Keratinocyte (primary cell): Measurements from ENCODE around the gene HAUS1.

Experiments
- CTCF ChIP-seq, 3 experiments: IDR thresholded peaks in 1 of 3; conservative IDR thresholded peaks in 1 of 3; optimal IDR thresholded peaks in 1 of 3; 2 replicates in 2 of 3; 3 replicates in 1 of 3; pipeline versions ENCODE3 to v1.5.1; 2011; ENCODE audit warnings: low read length in 3 of 3, mild to moderate bottlenecking in 3 of 3, moderate library complexity in 2 of 3, control low read depth in 1 of 3, inconsistent platforms in 1 of 3; ENCODE audit not compliant: insufficient read depth in 2 of 3; ENCODE audit errors: extremely low read depth in 1 of 3
- EZH2 ChIP-seq: IDR thresholded peaks from one replicate; pipeline ENCODE4 v1.6.1; 2012; ENCODE audit warnings: inconsistent platforms, mild to moderate bottlenecking, low read length, moderate library complexity

- TF ChIP-seq EZH2 (no peak), CTCF (optimal IDR thresholded peaks at IDR 0.05 in 1 of 3, IDR thresholded peaks at IDR 0.05 in 1 of 3, conservative IDR thresholded peaks at IDR 0.05 in 1 of 3; ENCODE audit: extremely low read depth in 1 of 3, insufficient read depth in 2 of 3, low read length in 3 of 3) (no peak)
Measured at GRCh38 chr18:46070232-46070631, 34.0 kb upstream of the HAUS1 start.
